SK-N-SH treated with all-trans-retinoic acid at 6 μM for 48 hours (cell line): ENCODE results near the gene MEI1.

ENCODE experiments used
- ATAC-seq: fragments of 200-7000 bp; cut with Tn5 transposase; 3 replicates; pipeline ENCODE4 v1.9.1; 2020; ENCODE audit warnings: mild to moderate bottlenecking, moderate library complexity
- ARNTL ChIP-seq: fragments of 450-650 bp; formaldehyde crosslinking; IDR thresholded peaks from 2 replicates; pipeline ENCODE4 v1.5.0; 2020; ENCODE audit warnings: low read depth, mild to moderate bottlenecking, moderate library complexity, borderline replicate concordance
- BACH2 ChIP-seq: fragments of 250-450 bp; sonication (Bioruptor Pico); IDR thresholded peaks from 2 replicates; pipeline ENCODE4 v1.9.0; 2021; ENCODE audit warnings: mild to moderate bottlenecking, borderline replicate concordance
- CSDC2 ChIP-seq: fragments of 250-450 bp; sonication (Bioruptor Pico); IDR thresholded peaks from 2 replicates; pipeline ENCODE4 v1.5.0; 2020; ENCODE audit warnings: mild to moderate bottlenecking, moderate library complexity
- GLIS3 ChIP-seq: fragments of 250-450 bp; sonication (Bioruptor Pico); IDR thresholded peaks from 2 replicates; pipeline ENCODE4 v1.5.0; 2020; ENCODE audit warnings: mild to moderate bottlenecking, moderate library complexity
- ISL1 ChIP-seq: fragments of 250-450 bp; sonication (Bioruptor Pico); IDR thresholded peaks from 2 replicates; pipeline ENCODE4 v2.1.2; 2022; ENCODE audit warnings: mild to moderate bottlenecking, moderate library complexity
- OSR1 ChIP-seq: fragments of 250-450 bp; sonication (Bioruptor Pico); IDR thresholded peaks from 2 replicates; pipeline ENCODE4 v1.8.0; 2022; ENCODE audit warnings: moderate library complexity, mild to moderate bottlenecking, inconsistent platforms
- PPARA ChIP-seq: fragments of 250-450 bp; sonication (Bioruptor Pico); IDR thresholded peaks from 2 replicates; pipeline ENCODE4 v1.5.0; 2020; ENCODE audit warnings: mild to moderate bottlenecking, borderline replicate concordance
- RARB ChIP-seq: fragments of 250-450 bp; sonication (Bioruptor Pico); IDR thresholded peaks from 2 replicates; pipeline ENCODE4 v1.8.0; 2021; ENCODE audit warnings: mild to moderate bottlenecking, moderate library complexity
- SNAI2 ChIP-seq: fragments of 250-450 bp; sonication (Bioruptor Pico); IDR thresholded peaks from 2 replicates; pipeline ENCODE4 v1.5.0; 2020; ENCODE audit warnings: mild to moderate bottlenecking, moderate library complexity
- TCF4 ChIP-seq: fragments of 250-450 bp; sonication (Bioruptor Pico); IDR thresholded peaks from 2 replicates; pipeline ENCODE4 v1.8.0; 2021; ENCODE audit warnings: mild to moderate bottlenecking, moderate library complexity, borderline replicate concordance
- TOX ChIP-seq: fragments of 250-450 bp; sonication (Bioruptor Pico); IDR thresholded peaks from 2 replicates; pipeline ENCODE4 v1.8.0; 2021; ENCODE audit warnings: mild to moderate bottlenecking, moderate library complexity, borderline replicate concordance
- ZC3H10 ChIP-seq: fragments of 250-450 bp; sonication (Bioruptor Pico); IDR thresholded peaks from 2 replicates; pipeline ENCODE4 v1.5.1; 2021; ENCODE audit warnings: mild to moderate bottlenecking, moderate library complexity
- ZFP3 ChIP-seq: fragments of 250-450 bp; sonication (Bioruptor Pico); IDR thresholded peaks from 2 replicates; pipeline ENCODE4 v1.5.0; 2020; ENCODE audit warnings: mild to moderate bottlenecking, moderate library complexity
- ZFP30 ChIP-seq: fragments of 450-650 bp; formaldehyde crosslinking; IDR thresholded peaks from 2 replicates; pipeline ENCODE4 v1.5.0; 2022; ENCODE audit warnings: mild to moderate bottlenecking, moderate library complexity
- ZNF70 ChIP-seq: fragments of 450-650 bp; formaldehyde crosslinking; IDR thresholded peaks from 2 replicates; pipeline ENCODE4 v1.5.0; 2020; ENCODE audit warnings: mild to moderate bottlenecking, moderate library complexity
- ZNF8 ChIP-seq: fragments of 450-650 bp; formaldehyde crosslinking; IDR thresholded peaks from 2 replicates; pipeline ENCODE4 v1.5.0; 2020; ENCODE audit warnings: mild to moderate bottlenecking, moderate library complexity
- TF ChIP-seq, protein P1 (sequence below): fragments of 250-450 bp; sonication (Bioruptor Pico); IDR thresholded peaks from 2 replicates; pipeline ENCODE4 v1.8.0; 2020; ENCODE audit warnings: mild to moderate bottlenecking, moderate library complexity, borderline replicate concordance
- TF ChIP-seq, protein P2 (sequence below): fragments of 250-450 bp; sonication (Bioruptor Pico); IDR thresholded peaks from 2 replicates; pipeline ENCODE4 v1.8.0; 2021; ENCODE audit warnings: low read depth, mild to moderate bottlenecking, moderate library complexity, borderline replicate concordance
- TF ChIP-seq, protein P3 (sequence below): fragments of 250-450 bp; sonication (Bioruptor Pico); IDR thresholded peaks from 2 replicates; pipeline ENCODE4 v1.5.1; 2021; ENCODE audit warnings: mild to moderate bottlenecking, moderate library complexity
- TF ChIP-seq, protein P4 (sequence below): fragments of 250-450 bp; sonication (Bioruptor Pico); IDR thresholded peaks from 2 replicates; pipeline ENCODE4 v1.5.0; 2020; ENCODE audit warnings: mild to moderate bottlenecking, moderate library complexity
- TF ChIP-seq, protein P5 (sequence below): fragments of 250-450 bp; sonication (Bioruptor Pico); IDR thresholded peaks from 2 replicates; pipeline ENCODE4 v1.5.1; 2020; ENCODE audit warnings: low read depth, mild to moderate bottlenecking, moderate library complexity

The MEI1 gene

DNA sequence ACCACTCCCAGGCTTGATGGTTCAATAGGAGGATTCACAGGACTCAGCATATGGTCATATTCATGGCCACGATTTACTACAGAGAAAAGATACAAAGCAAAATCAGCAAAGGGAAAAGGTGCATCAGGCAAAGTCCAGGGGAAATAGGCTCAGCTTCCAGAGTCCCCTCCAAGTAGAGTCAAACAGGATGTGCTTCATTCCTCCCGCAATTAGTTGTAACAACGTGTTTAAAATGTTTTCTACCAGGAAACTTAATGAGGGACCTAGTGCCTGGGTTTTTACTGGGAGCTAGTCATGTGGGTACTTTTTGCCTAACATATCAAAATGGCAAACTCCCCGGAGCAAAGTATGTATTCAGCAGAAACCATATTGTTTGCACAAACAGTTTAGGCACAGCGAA is 118.7 kb downstream of the MEI1 start (continued):
- TF ChIP-seq, protein P1, sequence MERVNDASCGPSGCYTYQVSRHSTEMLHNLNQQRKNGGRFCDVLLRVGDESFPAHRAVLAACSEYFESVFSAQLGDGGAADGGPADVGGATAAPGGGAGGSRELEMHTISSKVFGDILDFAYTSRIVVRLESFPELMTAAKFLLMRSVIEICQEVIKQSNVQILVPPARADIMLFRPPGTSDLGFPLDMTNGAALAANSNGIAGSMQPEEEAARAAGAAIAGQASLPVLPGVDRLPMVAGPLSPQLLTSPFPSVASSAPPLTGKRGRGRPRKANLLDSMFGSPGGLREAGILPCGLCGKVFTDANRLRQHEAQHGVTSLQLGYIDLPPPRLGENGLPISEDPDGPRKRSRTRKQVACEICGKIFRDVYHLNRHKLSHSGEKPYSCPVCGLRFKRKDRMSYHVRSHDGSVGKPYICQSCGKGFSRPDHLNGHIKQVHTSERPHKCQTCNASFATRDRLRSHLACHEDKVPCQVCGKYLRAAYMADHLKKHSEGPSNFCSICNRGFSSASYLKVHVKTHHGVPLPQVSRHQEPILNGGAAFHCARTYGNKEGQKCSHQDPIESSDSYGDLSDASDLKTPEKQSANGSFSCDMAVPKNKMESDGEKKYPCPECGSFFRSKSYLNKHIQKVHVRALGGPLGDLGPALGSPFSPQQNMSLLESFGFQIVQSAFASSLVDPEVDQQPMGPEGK (CRISPR knock-in tag): no peak
- TF ChIP-seq TCF4 (CRISPR knock-in tag) (no peak), OSR1 (CRISPR knock-in tag) (no peak)

DNA sequence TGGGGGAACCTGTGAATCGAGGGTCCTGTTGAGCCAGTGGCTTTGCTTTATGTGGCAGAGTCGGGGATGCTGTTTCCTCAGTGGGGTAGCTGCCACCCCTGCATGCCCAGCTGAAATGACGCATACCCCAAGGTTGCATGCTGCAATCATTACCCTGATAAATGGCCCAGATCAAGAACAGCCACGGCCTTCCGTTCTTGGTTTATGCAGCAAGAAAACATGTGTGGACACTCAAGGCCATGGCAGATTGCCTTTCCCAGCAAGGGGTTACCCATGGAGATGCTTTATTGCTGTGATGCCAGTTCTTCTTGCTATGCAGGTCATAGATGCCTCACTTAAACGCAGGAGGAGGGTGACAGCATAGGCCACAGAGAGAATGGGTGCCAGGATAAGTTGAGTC is 119.3 kb downstream of the MEI1 start:
- TF ChIP-seq GLIS3 (no peak), BACH2 (CRISPR knock-in tag) (no peak), TOX (CRISPR knock-in tag) (no peak), ZC3H10 (CRISPR knock-in tag) (no peak), ZFP30 (CRISPR knock-in tag) (no peak), ISL1 (CRISPR knock-in tag) (no peak), ZNF70 (CRISPR knock-in tag) (no peak), ZNF8 (CRISPR knock-in tag) (no peak), ZFP3 (CRISPR knock-in tag) (no peak), OSR1 (CRISPR knock-in tag) (no peak)
- TF ChIP-seq, protein P1 (CRISPR knock-in tag): no peak
- TF ChIP-seq, protein P2, sequence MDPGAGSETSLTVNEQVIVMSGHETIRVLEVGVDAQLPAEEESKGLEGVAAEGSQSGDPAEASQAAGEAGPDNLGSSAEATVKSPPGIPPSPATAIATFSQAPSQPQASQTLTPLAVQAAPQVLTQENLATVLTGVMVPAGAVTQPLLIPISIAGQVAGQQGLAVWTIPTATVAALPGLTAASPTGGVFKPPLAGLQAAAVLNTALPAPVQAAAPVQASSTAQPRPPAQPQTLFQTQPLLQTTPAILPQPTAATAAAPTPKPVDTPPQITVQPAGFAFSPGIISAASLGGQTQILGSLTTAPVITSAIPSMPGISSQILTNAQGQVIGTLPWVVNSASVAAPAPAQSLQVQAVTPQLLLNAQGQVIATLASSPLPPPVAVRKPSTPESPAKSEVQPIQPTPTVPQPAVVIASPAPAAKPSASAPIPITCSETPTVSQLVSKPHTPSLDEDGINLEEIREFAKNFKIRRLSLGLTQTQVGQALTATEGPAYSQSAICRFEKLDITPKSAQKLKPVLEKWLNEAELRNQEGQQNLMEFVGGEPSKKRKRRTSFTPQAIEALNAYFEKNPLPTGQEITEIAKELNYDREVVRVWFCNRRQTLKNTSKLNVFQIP (CRISPR knock-in tag): no peak
- TF ChIP-seq, protein P3, sequence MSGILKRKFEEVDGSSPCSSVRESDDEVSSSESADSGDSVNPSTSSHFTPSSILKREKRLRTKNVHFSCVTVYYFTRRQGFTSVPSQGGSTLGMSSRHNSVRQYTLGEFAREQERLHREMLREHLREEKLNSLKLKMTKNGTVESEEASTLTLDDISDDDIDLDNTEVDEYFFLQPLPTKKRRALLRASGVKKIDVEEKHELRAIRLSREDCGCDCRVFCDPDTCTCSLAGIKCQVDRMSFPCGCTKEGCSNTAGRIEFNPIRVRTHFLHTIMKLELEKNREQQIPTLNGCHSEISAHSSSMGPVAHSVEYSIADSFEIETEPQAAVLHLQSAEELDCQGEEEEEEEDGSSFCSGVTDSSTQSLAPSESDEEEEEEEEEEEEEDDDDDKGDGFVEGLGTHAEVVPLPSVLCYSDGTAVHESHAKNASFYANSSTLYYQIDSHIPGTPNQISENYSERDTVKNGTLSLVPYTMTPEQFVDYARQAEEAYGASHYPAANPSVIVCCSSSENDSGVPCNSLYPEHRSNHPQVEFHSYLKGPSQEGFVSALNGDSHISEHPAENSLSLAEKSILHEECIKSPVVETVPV (CRISPR knock-in tag): no peak
- no peak for ATAC-seq

DNA sequence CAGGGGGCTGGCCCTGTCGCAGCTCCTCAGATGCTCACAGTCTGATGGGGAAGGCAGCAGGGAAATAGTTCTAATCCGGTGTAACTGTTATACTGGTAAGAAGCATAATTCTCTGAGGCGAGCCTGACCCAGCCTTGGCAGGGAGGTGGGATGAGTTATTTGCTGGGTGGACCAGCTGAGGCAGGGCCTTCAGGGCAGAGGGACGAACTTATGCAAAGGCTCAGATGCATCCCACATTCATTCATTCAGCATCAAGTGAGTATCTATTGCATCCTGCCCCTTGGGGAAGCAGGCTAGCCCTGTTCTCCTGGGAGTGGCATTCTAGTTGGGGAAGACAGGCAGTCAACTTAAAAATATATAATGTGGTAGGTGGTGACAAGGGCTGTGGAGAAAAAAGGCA is 120.0 kb downstream of the MEI1 start:
- TF ChIP-seq ISL1 (CRISPR knock-in tag) (no peak), SNAI2 (CRISPR knock-in tag) (no peak), GLIS3 (no peak), ZFP30 (CRISPR knock-in tag) (no peak), CSDC2 (no peak), ZFP3 (CRISPR knock-in tag) (no peak), TOX (CRISPR knock-in tag) (no peak), ARNTL (no peak), RARB (no peak), ZNF70 (CRISPR knock-in tag) (no peak), OSR1 (CRISPR knock-in tag) (no peak), PPARA (CRISPR knock-in tag) (no peak), TCF4 (CRISPR knock-in tag) (no peak)
- TF ChIP-seq, protein P4, sequence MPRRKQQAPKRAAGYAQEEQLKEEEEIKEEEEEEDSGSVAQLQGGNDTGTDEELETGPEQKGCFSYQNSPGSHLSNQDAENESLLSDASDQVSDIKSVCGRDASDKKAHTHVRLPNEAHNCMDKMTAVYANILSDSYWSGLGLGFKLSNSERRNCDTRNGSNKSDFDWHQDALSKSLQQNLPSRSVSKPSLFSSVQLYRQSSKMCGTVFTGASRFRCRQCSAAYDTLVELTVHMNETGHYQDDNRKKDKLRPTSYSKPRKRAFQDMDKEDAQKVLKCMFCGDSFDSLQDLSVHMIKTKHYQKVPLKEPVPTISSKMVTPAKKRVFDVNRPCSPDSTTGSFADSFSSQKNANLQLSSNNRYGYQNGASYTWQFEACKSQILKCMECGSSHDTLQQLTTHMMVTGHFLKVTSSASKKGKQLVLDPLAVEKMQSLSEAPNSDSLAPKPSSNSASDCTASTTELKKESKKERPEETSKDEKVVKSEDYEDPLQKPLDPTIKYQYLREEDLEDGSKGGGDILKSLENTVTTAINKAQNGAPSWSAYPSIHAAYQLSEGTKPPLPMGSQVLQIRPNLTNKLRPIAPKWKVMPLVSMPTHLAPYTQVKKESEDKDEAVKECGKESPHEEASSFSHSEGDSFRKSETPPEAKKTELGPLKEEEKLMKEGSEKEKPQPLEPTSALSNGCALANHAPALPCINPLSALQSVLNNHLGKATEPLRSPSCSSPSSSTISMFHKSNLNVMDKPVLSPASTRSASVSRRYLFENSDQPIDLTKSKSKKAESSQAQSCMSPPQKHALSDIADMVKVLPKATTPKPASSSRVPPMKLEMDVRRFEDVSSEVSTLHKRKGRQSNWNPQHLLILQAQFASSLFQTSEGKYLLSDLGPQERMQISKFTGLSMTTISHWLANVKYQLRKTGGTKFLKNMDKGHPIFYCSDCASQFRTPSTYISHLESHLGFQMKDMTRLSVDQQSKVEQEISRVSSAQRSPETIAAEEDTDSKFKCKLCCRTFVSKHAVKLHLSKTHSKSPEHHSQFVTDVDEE: no peak
- TF ChIP-seq, protein P2 (CRISPR knock-in tag): no peak
- TF ChIP-seq, protein P5, sequence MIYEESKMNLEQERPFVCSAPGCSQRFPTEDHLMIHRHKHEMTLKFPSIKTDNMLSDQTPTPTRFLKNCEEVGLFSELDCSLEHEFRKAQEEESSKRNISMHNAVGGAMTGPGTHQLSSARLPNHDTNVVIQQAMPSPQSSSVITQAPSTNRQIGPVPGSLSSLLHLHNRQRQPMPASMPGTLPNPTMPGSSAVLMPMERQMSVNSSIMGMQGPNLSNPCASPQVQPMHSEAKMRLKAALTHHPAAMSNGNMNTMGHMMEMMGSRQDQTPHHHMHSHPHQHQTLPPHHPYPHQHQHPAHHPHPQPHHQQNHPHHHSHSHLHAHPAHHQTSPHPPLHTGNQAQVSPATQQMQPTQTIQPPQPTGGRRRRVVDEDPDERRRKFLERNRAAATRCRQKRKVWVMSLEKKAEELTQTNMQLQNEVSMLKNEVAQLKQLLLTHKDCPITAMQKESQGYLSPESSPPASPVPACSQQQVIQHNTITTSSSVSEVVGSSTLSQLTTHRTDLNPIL: no peak
- ATAC-seq: no peak
